SK-N-SH (cell line): ENCODE results near the gene MACIR. TPM values are rescaled to one million over a fixed set of nuclear protein-coding genes. Genes with fewer than 3 reads are reported as not detected.

ENCODE experiments used
- CTCF ChIA-PET: fragments of 300-600, 350-600 bp; formaldehyde crosslinking; extraction: SDS; loops from one replicate; lab custom pipeline; 2021; lab: Yijun Ruan, JAX
- POLR2A ChIA-PET: fragments of 350-600 bp; sonication (Branson Sonifier 250); formaldehyde crosslinking; extraction: SDS; loops from one replicate; lab custom pipeline; 2020; ENCODE audit warnings: antibody characterized with exemption, inconsistent platforms; lab: Yijun Ruan, JAX
- DNase-seq: peaks from one replicate; pipeline ENCODE4 v3.0.0; 2012
- H2AFZ ChIP-seq: fragments of 200-600 bp; sonication (generic); 2 replicates; pipeline ENCODE4 v1.8.1; 2016; ENCODE audit warnings: antibody characterized with exemption, mild to moderate bottlenecking, low read depth
- H3F3A ChIP-seq: fragments of 200-600 bp; sonication (generic); replicated peaks from 2 replicates; pipeline ENCODE3; 2016; ENCODE audit warnings: antibody characterized with exemption, mild to moderate bottlenecking; ENCODE audit not compliant: insufficient read depth
- H3K27ac ChIP-seq, 2 experiments: fragments of 200-500 bp in 1 of 2; fragments of 200-600 bp in 1 of 2; sonication (Bioruptor generic) in 1 of 2; sonication (generic), shearing (Covaris generic) in 1 of 2; 2 replicates each; pipeline versions ENCODE4 v1.5.1 to v1.6.1; 2014 to 2016; ENCODE audit warnings: low read depth in 2 of 2, inconsistent platforms in 1 of 2, low read length in 1 of 2, mild to moderate bottlenecking in 1 of 2, mixed read lengths in 1 of 2
- H3K27me3 ChIP-seq: fragments of 200-600 bp; sonication (generic), shearing (Covaris generic); 2 replicates; pipeline ENCODE4 v1.6.1; 2016; ENCODE audit warnings: mixed run types; ENCODE audit not compliant: insufficient read depth
- H3K36me3 ChIP-seq, 2 experiments: fragments of 200-500 bp in 1 of 2; fragments of 200-600 bp in 1 of 2; sonication (Bioruptor generic) in 1 of 2; sonication (generic) in 1 of 2; replicated peaks in 1 of 2; 2 replicates each; pipeline versions ENCODE3 to v1.5.1; 2014 to 2016; ENCODE audit warnings: low read length in 1 of 2, mild to moderate bottlenecking in 1 of 2; ENCODE audit not compliant: insufficient read depth in 2 of 2, control insufficient read depth in 1 of 2
- H3K4me1 ChIP-seq, 2 experiments: fragments of 200-500 bp in 1 of 2; fragments of 200-600 bp in 1 of 2; sonication (Bioruptor generic) in 1 of 2; sonication (generic), shearing (Covaris generic) in 1 of 2; 2 replicates each; pipeline versions ENCODE4 v1.5.1 to v1.6.1; 2014 to 2016; ENCODE audit warnings: low read depth in 1 of 2, low read length in 1 of 2, mixed run types in 1 of 2; ENCODE audit not compliant: insufficient read depth in 2 of 2, control insufficient read depth in 1 of 2
- H3K4me2 ChIP-seq: fragments of 200-600 bp; sonication (generic), shearing (Covaris generic); 2 replicates; pipeline ENCODE4 v1.6.1; 2017; ENCODE audit warnings: mixed run types
- H3K4me3 ChIP-seq, 2 experiments: fragments of 200-500 bp in 1 of 2; fragments of 200-600 bp in 1 of 2; sonication (Bioruptor generic) in 1 of 2; sonication (generic), shearing (Covaris generic) in 1 of 2; 2 replicates each; pipeline versions ENCODE4 v1.5.1 to v1.8.1; 2014 to 2016; ENCODE audit warnings: low read depth in 2 of 2, inconsistent platforms in 1 of 2, low read length in 1 of 2, mild to moderate bottlenecking in 1 of 2, mixed read lengths in 1 of 2, moderate library complexity in 1 of 2
- H3K79me2 ChIP-seq: fragments of 200-600 bp; sonication (generic); 2 replicates; pipeline ENCODE4 v1.8.1; 2017; ENCODE audit warnings: mild to moderate bottlenecking; ENCODE audit not compliant: insufficient read depth
- H3K9ac ChIP-seq: fragments of 200-600 bp; sonication (generic); 2 replicates; pipeline ENCODE4 v1.6.1; 2017; ENCODE audit warnings: mixed run types
- H3K9me2 ChIP-seq: fragments of 200-600 bp; sonication (generic); 2 replicates; pipeline ENCODE4 v1.6.1; 2017; ENCODE audit warnings: mixed run types
- H3K9me3 ChIP-seq: fragments of 200-600 bp; sonication (generic); 2 replicates; pipeline ENCODE4 v1.6.1; 2017; ENCODE audit warnings: mixed run types, mild to moderate bottlenecking, moderate library complexity
- H4K20me1 ChIP-seq: fragments of 200-600 bp; sonication (generic); 2 replicates; pipeline ENCODE4 v1.6.1; 2017; ENCODE audit warnings: mild to moderate bottlenecking, mixed run types; ENCODE audit not compliant: insufficient read depth
- EP300 ChIP-seq, 2 experiments: IDR thresholded peaks; 2 replicates each; pipeline versions ENCODE4 v1.4.0 to v1.6.1; 2012; ENCODE audit warnings: borderline replicate concordance in 1 of 2, low read depth in 1 of 2, low read length in 1 of 2
- EZH2phosphoT487 ChIP-seq: fragments of 200-600 bp; sonication (generic); IDR thresholded peaks from 2 replicates; pipeline ENCODE4 v1.6.1; 2017; ENCODE audit warnings: low read depth, mixed run types, mild to moderate bottlenecking, antibody characterized with exemption, moderate library complexity, borderline replicate concordance
- FOXM1 ChIP-seq: IDR thresholded peaks from 2 replicates; pipeline ENCODE4 v1.4.0; 2012; ENCODE audit warnings: low read depth, mild to moderate bottlenecking
- IRF3 ChIP-seq: fragments of 150-350 bp; IDR thresholded peaks from 2 replicates; pipeline ENCODE4 v1.6.1; 2016; ENCODE audit warnings: mild to moderate bottlenecking, low read depth, low read length
- JUND ChIP-seq: IDR thresholded peaks from 2 replicates; pipeline ENCODE4 v1.4.0; 2012
- MAX ChIP-seq: IDR thresholded peaks from 2 replicates; pipeline ENCODE4 v1.4.0; 2012; ENCODE audit warnings: low read depth
- MEF2A ChIP-seq: IDR thresholded peaks from 2 replicates; pipeline ENCODE4 v1.4.0; 2012; ENCODE audit warnings: low read depth, borderline replicate concordance
- NFIC ChIP-seq: IDR thresholded peaks from 2 replicates; pipeline ENCODE4 v1.4.0; 2012; ENCODE audit warnings: borderline replicate concordance
- NRF1 ChIP-seq: IDR thresholded peaks from 2 replicates; pipeline ENCODE4 v1.6.1; 2012; ENCODE audit warnings: low read depth, mild to moderate bottlenecking, low read length
- POLR2AphosphoS5 ChIP-seq: IDR thresholded peaks from 2 replicates; pipeline ENCODE4 v1.6.1; 2012; ENCODE audit warnings: low read depth, low read length
- RCOR1 ChIP-seq: fragments of 150-350 bp; IDR thresholded peaks from 2 replicates; pipeline ENCODE4 v1.6.1; 2017; ENCODE audit warnings: antibody characterized with exemption, low read length
- TAF1 ChIP-seq: IDR thresholded peaks from 2 replicates; pipeline ENCODE4 v1.6.1; 2012; ENCODE audit warnings: low read depth, mild to moderate bottlenecking, low read length, moderate library complexity, borderline replicate concordance
- TEAD4 ChIP-seq: IDR thresholded peaks from 2 replicates; pipeline ENCODE4 v1.4.0; 2012; ENCODE audit warnings: mild to moderate bottlenecking, borderline replicate concordance; ENCODE audit not compliant: insufficient read depth
- polyA plus RNA-seq, 3 experiments: library from polyadenylated mRNA; depleted of rRNA; stranded (reverse); fragments of >200 nt; gene quantifications; 2 replicates each; pipeline ENCODE4 v1.2.3, GENCODE V29; 2012
- TF ChIP-seq, protein P1 (sequence below): fragments of 150-350 bp; IDR thresholded peaks from 2 replicates; pipeline ENCODE4 v1.6.1; 2017; ENCODE audit warnings: antibody characterized with exemption, low read length, low read depth, borderline replicate concordance

MACIR gene
- polyA plus RNA-seq, 1 of the 3 experiments (the other 2 are of a cell fraction): 24.7 TPM

GRCh38 chr5:103264508-103264907, 5.9 kb downstream of the MACIR start:
- peaks cover 8 to 12% of the 10 kb centered on the region in 2 experiments; a peak in 2 of 4 replicates for H3K4me1 ChIP-seq
- no peak overlapping the region for H3K27ac ChIP-seq
- H3F3A ChIP-seq: peaks cover 12% of the 10 kb centered on the region
- ChIA-PET POLR2A (no interaction called here), CTCF (no interaction called here)
- H3K4me3 ChIP-seq: 0 out of 4 replicates have a peak overlapping the region, but pooled peaks of 1 of the 2 experiments have one; percentile 20
- H2AFZ ChIP-seq: no peak overlapping the region
- H3K36me3 ChIP-seq: peaks cover 29 to 41% of the 10 kb centered on the region in 2 experiments
- DNase-seq: no peak
- no peak overlapping the region for H3K9ac ChIP-seq
- H3K9me2 ChIP-seq: no peaks in the 10 kb centered on the region
- H3K27me3 ChIP-seq: no peaks in the 10 kb centered on the region
- H3K9me3 ChIP-seq: no peaks in the 10 kb centered on the region
- peak overlapping the region; percentile 31; the same call in 1 of the 2 replicates for H3K4me2 ChIP-seq
- H3K79me2 ChIP-seq: peaks cover 100% of the 10 kb centered on the region
- TF ChIP-seq EP300 (IDR thresholded peaks at IDR 0.05; ENCODE audit: borderline replicate concordance in 1 of 2, low read depth in 1 of 2, low read length in 1 of 2) (no peak), MEF2A (no peak), TEAD4 (no peak), TAF1 (no peak), JUND (no peak), IRF3 (no peak)
- TF ChIP-seq, all 33 proteins: peak for 0
- H4K20me1 ChIP-seq: peaks cover 94% of the 10 kb centered on the region

DNA sequence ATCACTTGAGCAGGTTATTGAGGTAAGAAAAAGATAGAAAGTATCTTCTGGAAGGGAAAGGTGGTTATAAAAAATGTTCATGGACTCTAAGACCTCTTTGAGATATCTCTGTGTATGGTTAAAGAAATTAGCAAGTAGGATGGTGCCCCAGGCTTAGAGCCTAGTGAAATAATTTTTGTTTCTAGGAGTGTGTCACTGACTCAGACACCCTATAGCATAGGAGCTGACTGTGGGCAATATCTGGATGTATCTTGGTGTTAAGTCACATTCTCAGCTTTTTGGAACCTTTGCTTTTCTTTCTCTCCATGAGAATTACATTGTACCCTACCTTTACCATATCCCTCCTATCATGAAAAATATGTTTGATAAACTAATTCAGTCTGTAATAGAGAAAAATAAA, 12.0 kb downstream of the MACIR start:
- peaks cover 26% of the 10 kb centered on the region for H3F3A ChIP-seq
- no peaks in the 10 kb centered on the region for H3K27me3 ChIP-seq
- H3K4me1 ChIP-seq: peaks cover 0 to 11% of the 10 kb centered on the region in 2 experiments; a peak in 2 of 4 replicates
- DNase-seq: no peak
- no peak overlapping the region for H3K9ac ChIP-seq
- no peaks in the 10 kb centered on the region for H3K9me2 ChIP-seq
- no peak overlapping the region for H3K4me3 ChIP-seq
- no peak overlapping the region for H3K4me2 ChIP-seq
- no peak overlapping the region for H2AFZ ChIP-seq
- H4K20me1 ChIP-seq: peaks cover 87% of the 10 kb centered on the region
- H3K27ac ChIP-seq: no peak overlapping the region
- H3K36me3 ChIP-seq: peaks cover 32 to 71% of the 10 kb centered on the region in 2 experiments
- CTCF ChIA-PET: no interaction called here
- POLR2A ChIA-PET: interaction anchor here (1.9 kb wide), 1 partner anchor 11 kb away, joined by 8 read pairs; the partner anchor contains the start of gene MACIR
- no peaks in the 10 kb centered on the region for H3K9me3 ChIP-seq
- TF ChIP-seq EZH2phosphoT487 (no peak), RCOR1 (no peak), NRF1 (no peak), FOXM1 (no peak), POLR2AphosphoS5 (no peak), TAF1 (no peak), NFIC (no peak), MAX (no peak), JUND (no peak)
- TF ChIP-seq, protein P1, sequence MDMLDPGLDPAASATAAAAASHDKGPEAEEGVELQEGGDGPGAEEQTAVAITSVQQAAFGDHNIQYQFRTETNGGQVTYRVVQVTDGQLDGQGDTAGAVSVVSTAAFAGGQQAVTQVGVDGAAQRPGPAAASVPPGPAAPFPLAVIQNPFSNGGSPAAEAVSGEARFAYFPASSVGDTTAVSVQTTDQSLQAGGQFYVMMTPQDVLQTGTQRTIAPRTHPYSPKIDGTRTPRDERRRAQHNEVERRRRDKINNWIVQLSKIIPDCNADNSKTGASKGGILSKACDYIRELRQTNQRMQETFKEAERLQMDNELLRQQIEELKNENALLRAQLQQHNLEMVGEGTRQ: no peak
- H3K79me2 ChIP-seq: peaks cover 100% of the 10 kb centered on the region
